ENCODE data around the gene EPDR1.
"Not testable (repeated sequence)": the region's sequence is repeated elsewhere in the genome, so short reads cannot be mapped to it uniquely, and the experiment has no call there.

EPDR1 gene

DNA sequence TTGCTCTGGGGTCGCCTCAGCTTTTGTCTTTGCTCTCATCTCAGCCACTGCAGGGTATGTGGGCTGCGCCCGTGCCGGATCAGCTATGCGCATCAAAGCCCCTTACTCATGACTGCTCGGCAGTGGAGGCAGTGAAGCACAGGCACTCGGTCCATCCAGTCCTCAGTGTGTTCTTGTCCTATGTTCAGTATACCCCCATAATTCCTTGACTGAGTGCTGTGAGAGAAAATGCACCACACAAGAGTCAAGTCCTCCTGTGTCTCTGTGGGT, 27.4 kb downstream of the EPDR1 start:
- Histone ChIP-seq H3K4me3 (ENCODE audit: insufficient read depth, low read depth, low read length) (no peak overlapping the region), H3K4me1 (ENCODE audit: control insufficient read depth, insufficient read depth, low read length) (peaks cover 3% of the 10 kb centered on the region), H3K27me3 (ENCODE audit: control insufficient read depth, insufficient read depth, low read length, poor library complexity, severe bottlenecking) (no peaks in the 10 kb centered on the region), H3K27ac (ENCODE audit: insufficient read depth, low read depth, low read length, poor library complexity, severe bottlenecking) (no peak overlapping the region), H3K36me3 (ENCODE audit: control insufficient read depth, insufficient read depth, low read length) (no peaks in the 10 kb centered on the region), H3K9me3 (ENCODE audit: control insufficient read depth, low read length) (no peaks in the 10 kb centered on the region)
- 79 to 81% methylated on average over 7 of the region's 7 CpGs for WGBS, 2 experiments

DNA sequence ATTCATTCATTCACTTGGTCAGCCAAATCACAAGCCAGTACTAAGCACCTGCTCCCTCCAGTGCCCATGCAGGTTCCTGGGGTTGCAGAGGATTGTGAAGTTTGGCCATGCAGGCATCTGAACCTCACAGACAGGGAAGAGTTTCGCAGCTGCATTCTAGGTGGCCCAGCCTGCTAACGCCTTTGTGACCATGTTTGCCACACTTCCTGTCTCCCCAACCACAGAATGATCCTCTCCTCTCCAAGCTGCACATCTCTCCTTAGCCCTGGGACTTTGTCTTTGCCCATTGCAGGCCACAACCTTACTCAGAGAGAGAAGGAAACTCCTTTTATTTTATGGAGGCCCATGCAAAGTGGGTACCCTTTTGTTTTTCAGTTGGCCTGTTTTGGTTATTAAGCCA, 31.8 kb downstream of the EPDR1 start:
- Histone ChIP-seq H3K27ac (ENCODE audit: insufficient read depth, low read depth, low read length, poor library complexity, severe bottlenecking) (no peak overlapping the region), H3K9me3 (ENCODE audit: control insufficient read depth, low read length) (no peaks in the 10 kb centered on the region)
- 88 to 93% methylated on average over 2 of the region's 2 CpGs for WGBS, 2 experiments

DNA sequence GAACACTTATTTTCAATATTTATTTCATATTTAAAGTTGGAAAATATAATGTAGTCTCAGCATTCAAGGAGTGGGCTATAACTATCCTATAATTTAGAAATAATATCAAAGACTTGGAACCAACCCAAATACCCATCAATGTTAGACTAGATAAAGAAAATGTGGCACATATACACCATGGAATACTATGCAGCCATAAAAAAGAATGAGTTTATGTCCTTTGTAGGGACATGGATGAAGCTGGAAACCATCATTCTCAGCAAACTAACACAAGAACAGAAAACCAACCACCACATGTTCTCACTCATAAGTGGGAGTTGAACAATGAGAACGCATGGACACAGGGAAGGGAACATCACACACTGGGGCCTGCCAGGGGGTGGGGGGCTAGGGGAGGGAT, 33.8 kb downstream of the EPDR1 start:
- not testable (repeated sequence) for H3K27me3 ChIP-seq (ENCODE audit: control insufficient read depth, insufficient read depth, low read length, poor library complexity, severe bottlenecking); H3K4me3 ChIP-seq (ENCODE audit: insufficient read depth, low read depth, low read length); H3K9me3 ChIP-seq (ENCODE audit: control insufficient read depth, low read length); H3K36me3 ChIP-seq (ENCODE audit: control insufficient read depth, insufficient read depth, low read length); H3K4me1 ChIP-seq (ENCODE audit: control insufficient read depth, insufficient read depth, low read length); H3K27ac ChIP-seq (ENCODE audit: insufficient read depth, low read depth, low read length, poor library complexity, severe bottlenecking)
- WGBS, 2 experiments, result 100% methylated on average over 1 of the region's 1 CpG

More for the DNA sequence above, 31.8 kb downstream of the EPDR1 start:
- Histone ChIP-seq H3K36me3 (ENCODE audit: control insufficient read depth, insufficient read depth, low read length) (no peaks in the 10 kb centered on the region), H3K4me3 (ENCODE audit: insufficient read depth, low read depth, low read length) (no peak overlapping the region), H3K4me1 (ENCODE audit: control insufficient read depth, insufficient read depth, low read length) (no peaks in the 10 kb centered on the region), H3K27me3 (ENCODE audit: control insufficient read depth, insufficient read depth, low read length, poor library complexity, severe bottlenecking) (no peaks in the 10 kb centered on the region)

DNA sequence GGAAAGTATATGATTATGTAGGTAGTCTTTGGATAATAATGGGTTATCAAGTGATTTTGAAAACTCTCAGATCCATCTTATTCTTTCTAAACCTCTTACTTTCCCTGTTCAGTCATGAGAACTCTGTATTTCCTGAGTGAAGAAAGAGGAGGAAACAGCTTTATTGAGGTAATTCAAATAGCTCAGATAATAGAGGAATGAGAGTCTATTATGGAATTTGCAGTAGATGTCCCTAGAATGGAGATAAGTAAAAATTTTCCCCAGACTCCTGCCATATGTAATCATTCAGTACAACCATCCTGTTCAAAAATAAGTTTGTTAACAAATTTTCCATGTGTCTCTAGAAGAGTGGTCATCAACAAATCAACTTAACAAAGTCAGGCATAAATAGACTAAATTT, 36.4 kb downstream of the EPDR1 start:
- Histone ChIP-seq H3K4me3 (ENCODE audit: insufficient read depth, low read depth, low read length) (no peak overlapping the region), H3K36me3 (ENCODE audit: control insufficient read depth, insufficient read depth, low read length) (no peaks in the 10 kb centered on the region), H3K9me3 (ENCODE audit: control insufficient read depth, low read length) (no peaks in the 10 kb centered on the region), H3K27me3 (ENCODE audit: control insufficient read depth, insufficient read depth, low read length, poor library complexity, severe bottlenecking) (no peaks in the 10 kb centered on the region), H3K27ac (ENCODE audit: insufficient read depth, low read depth, low read length, poor library complexity, severe bottlenecking) (no peak overlapping the region), H3K4me1 (ENCODE audit: control insufficient read depth, insufficient read depth, low read length) (no peaks in the 10 kb centered on the region)

DNA sequence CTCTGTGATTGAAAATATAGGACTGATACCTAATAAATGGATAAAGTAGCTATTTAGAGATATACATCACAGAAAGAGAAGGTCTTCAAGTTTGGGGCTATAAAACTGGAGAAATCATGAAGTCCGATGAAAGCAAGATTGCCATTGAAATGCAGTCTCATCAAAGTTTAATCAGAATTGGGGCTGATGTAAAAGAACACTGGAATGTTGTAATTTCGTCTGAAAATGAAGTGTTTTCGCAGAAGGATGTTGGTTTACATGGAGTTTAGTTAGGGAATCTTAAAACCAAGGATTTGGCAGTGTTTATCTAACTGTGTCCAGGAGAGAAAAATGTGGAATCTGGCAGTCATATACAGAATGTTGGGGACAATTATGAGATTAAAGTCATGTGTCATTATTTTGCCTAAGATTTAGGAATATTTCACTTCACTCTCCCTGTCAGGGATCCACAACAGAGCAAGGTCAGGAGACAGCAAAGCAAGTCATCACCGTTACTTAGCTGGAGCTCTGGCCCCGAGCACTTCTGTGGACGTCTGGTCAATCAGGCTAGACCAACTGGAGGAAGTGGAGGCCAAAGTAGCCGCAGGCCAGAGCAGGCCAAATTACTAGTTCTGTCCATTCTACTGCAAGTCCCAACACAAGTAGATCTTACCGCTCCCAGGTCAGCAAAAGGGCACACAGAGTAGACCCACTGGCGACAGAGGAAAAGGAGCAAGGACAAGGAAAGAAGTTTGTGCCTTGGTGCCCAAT, 37.0 kb downstream of the EPDR1 start:
- H3K27me3 ChIP-seq (ENCODE audit: control insufficient read depth, insufficient read depth, low read length, poor library complexity, severe bottlenecking), result no peaks in the 10 kb centered on the region
- no peak overlapping the region for H3K4me3 ChIP-seq (ENCODE audit: insufficient read depth, low read depth, low read length)
- no peaks in the 10 kb centered on the region for H3K9me3 ChIP-seq (ENCODE audit: control insufficient read depth, low read length)
- no peaks in the 10 kb centered on the region for H3K4me1 ChIP-seq (ENCODE audit: control insufficient read depth, insufficient read depth, low read length)
- H3K27ac ChIP-seq (ENCODE audit: insufficient read depth, low read depth, low read length, poor library complexity, severe bottlenecking), result no peak overlapping the region
- whole genome bisulfite sequencing, 2 experiments, result 93 to 97% methylated on average over 9 of the region's 9 CpGs
- H3K36me3 ChIP-seq (ENCODE audit: control insufficient read depth, insufficient read depth, low read length), result no peaks in the 10 kb centered on the region

DNA sequence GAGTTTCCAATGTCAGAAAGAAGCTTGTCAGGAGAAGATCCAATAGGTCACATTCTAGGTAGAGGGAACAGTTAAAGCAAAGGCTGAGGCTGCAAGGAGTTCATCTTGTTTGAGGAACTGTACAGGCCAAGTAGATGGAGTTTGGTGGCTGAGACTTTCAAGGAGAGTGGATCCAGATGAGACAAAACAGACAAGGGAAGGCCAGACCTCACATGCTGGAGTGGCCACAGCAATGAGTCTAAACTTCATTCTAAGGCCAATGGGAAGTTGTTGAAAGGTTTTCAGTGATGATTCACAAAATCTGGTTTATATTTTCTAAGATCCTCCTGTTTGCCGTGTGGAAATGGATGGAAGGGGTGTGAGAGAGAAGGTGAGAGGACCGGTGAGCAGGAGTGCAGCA, 40.0 kb downstream of the EPDR1 start:
- no peaks in the 10 kb centered on the region for H3K9me3 ChIP-seq (ENCODE audit: control insufficient read depth, low read length)
- no peaks in the 10 kb centered on the region for H3K4me1 ChIP-seq (ENCODE audit: control insufficient read depth, insufficient read depth, low read length)
- 95 to 97% methylated on average over 2 of the region's 2 CpGs for WGBS, 2 experiments
- no peak overlapping the region for H3K4me3 ChIP-seq (ENCODE audit: insufficient read depth, low read depth, low read length)
- H3K27ac ChIP-seq (ENCODE audit: insufficient read depth, low read depth, low read length, poor library complexity, severe bottlenecking), result no peak overlapping the region
- H3K36me3 ChIP-seq (ENCODE audit: control insufficient read depth, insufficient read depth, low read length), result no peaks in the 10 kb centered on the region
- H3K27me3 ChIP-seq (ENCODE audit: control insufficient read depth, insufficient read depth, low read length, poor library complexity, severe bottlenecking), result no peaks in the 10 kb centered on the region

DNA sequence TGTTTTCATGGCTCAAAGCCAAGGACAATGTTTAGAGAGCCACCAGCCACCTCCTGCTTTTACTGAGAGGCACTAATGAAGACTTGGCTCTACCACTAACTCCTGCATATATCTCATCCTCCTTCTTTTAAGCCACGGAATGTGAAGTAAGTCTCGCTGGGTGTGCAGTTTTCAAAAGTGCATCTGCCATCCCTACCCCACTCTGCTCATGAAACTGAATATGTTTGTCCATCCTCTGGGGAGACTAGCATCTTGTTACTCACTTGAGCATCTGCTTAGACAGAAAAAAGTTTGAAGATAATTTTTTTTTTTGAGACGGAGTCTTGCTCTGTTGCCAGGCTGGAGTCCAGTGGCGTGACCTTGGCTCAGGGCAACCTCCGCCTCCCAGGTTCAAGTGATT, 40.8 kb downstream of the EPDR1 start:
- no peaks in the 10 kb centered on the region for H3K4me1 ChIP-seq (ENCODE audit: control insufficient read depth, insufficient read depth, low read length)
- H3K27ac ChIP-seq (ENCODE audit: insufficient read depth, low read depth, low read length, poor library complexity, severe bottlenecking), result no peak overlapping the region
- no peaks in the 10 kb centered on the region for H3K9me3 ChIP-seq (ENCODE audit: control insufficient read depth, low read length)
- 83 to 87% methylated on average over 5 of the region's 5 CpGs for WGBS, 2 experiments
- no peak overlapping the region for H3K4me3 ChIP-seq (ENCODE audit: insufficient read depth, low read depth, low read length)
- no peaks in the 10 kb centered on the region for H3K36me3 ChIP-seq (ENCODE audit: control insufficient read depth, insufficient read depth, low read length)
- no peaks in the 10 kb centered on the region for H3K27me3 ChIP-seq (ENCODE audit: control insufficient read depth, insufficient read depth, low read length, poor library complexity, severe bottlenecking)

DNA sequence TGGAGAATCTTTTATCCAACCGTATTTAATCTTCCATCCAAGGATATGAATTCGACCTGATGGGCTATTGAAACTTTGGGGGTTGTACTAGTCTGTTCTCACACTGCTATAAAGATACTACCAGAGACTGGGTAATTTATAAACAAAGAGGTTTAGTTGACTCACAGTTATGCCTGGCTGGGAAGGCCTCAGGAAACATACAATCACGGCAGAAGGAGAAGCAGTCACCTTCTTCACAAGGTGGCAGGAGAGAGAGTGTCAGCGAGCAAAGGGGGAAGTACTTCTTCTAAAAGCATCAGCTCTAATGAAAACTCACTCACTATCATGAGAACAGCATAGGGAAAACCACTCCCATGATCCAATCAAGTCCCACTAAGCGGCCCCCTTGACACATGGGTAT, 43.8 kb downstream of the EPDR1 start:
- H3K4me3 ChIP-seq (ENCODE audit: insufficient read depth, low read depth, low read length), result no peak overlapping the region
- H3K36me3 ChIP-seq (ENCODE audit: control insufficient read depth, insufficient read depth, low read length), result no peaks in the 10 kb centered on the region
- no peaks in the 10 kb centered on the region for H3K27me3 ChIP-seq (ENCODE audit: control insufficient read depth, insufficient read depth, low read length, poor library complexity, severe bottlenecking)
- WGBS, 2 experiments, result 80 to 90% methylated on average over 1 to 5 of the region's 5 CpGs
- no peak overlapping the region for H3K27ac ChIP-seq (ENCODE audit: insufficient read depth, low read depth, low read length, poor library complexity, severe bottlenecking)
- H3K4me1 ChIP-seq (ENCODE audit: control insufficient read depth, insufficient read depth, low read length), result no peaks in the 10 kb centered on the region
- H3K9me3 ChIP-seq (ENCODE audit: control insufficient read depth, low read length), result no peaks in the 10 kb centered on the region

DNA sequence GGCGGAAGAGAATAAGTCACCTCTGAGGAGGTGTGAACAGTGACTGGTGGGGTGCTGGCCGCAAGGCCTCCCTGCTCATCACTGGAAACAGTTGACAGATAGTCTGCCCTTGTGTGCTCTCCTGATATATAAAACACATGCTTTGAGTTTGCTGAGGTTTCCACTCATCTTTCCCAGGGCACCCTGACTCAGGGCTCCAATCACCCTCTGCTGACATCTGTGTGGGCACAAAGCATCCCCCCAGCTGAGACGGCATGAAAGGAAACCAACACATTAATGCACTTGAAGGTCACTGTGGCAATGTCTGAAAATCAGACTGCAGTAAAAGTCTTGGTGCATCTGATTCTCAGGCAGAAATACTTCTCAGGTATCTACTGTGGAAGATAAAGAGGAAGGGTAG, 49.8 kb downstream of the EPDR1 start:
- Histone ChIP-seq H3K9me3 (ENCODE audit: control insufficient read depth, low read length) (no peaks in the 10 kb centered on the region), H3K27ac (ENCODE audit: insufficient read depth, low read depth, low read length, poor library complexity, severe bottlenecking) (no peak overlapping the region), H3K4me3 (ENCODE audit: insufficient read depth, low read depth, low read length) (no peak overlapping the region), H3K36me3 (ENCODE audit: control insufficient read depth, insufficient read depth, low read length) (no peaks in the 10 kb centered on the region), H3K4me1 (ENCODE audit: control insufficient read depth, insufficient read depth, low read length) (no peaks in the 10 kb centered on the region), H3K27me3 (ENCODE audit: control insufficient read depth, insufficient read depth, low read length, poor library complexity, severe bottlenecking) (no peaks in the 10 kb centered on the region)
- 76 to 78% methylated on average over 3 of the region's 3 CpGs for WGBS, 2 experiments

DNA sequence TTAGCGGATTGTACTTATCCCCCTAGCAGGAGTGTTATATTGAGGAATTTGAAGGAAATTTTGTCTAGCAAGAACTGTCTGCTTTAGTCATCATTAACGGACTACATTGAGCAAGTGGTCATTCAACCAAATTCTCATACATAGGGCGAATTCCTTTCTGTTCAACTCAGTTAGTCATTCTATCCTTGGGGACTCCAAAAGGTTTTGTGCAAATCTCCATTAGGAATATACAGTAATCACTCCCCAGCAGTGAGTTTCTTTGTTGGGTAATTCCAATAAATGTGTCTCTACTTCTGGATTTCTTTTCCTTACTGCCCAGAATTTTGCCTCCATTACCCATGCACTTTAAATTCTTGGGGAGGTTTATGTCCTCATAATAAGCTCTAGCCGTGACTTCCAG, 51.1 kb downstream of the EPDR1 start:
- no peak overlapping the region for H3K27ac ChIP-seq (ENCODE audit: insufficient read depth, low read depth, low read length, poor library complexity, severe bottlenecking)
- H3K4me3 ChIP-seq (ENCODE audit: insufficient read depth, low read depth, low read length), result no peak overlapping the region
- H3K27me3 ChIP-seq (ENCODE audit: control insufficient read depth, insufficient read depth, low read length, poor library complexity, severe bottlenecking), result no peaks in the 10 kb centered on the region
- H3K4me1 ChIP-seq (ENCODE audit: control insufficient read depth, insufficient read depth, low read length), result no peaks in the 10 kb centered on the region
- no peaks in the 10 kb centered on the region for H3K36me3 ChIP-seq (ENCODE audit: control insufficient read depth, insufficient read depth, low read length)
- 90 to 92% methylated on average over 4 of the region's 4 CpGs for WGBS, 2 experiments
- H3K9me3 ChIP-seq (ENCODE audit: control insufficient read depth, low read length), result no peaks in the 10 kb centered on the region

DNA sequence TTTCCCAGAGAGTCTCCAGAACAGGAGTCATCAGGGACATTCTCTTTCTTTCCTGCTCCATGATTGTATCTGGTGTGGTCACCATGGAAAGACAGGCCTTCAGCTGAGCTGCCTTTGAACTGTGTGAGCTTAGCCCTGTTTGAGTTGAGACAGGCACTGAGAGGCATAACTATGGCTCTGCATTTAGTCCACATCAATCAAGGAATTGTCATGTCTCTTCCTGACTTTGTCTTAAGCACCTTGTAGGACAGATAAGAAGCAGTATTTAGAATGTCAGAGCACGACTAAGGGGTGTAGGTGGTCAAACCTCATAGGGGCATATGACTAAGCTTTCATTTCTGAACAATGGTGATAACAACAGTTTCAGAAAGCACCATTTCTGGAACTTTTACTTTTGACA, 53.5 kb downstream of the EPDR1 start:
- Histone ChIP-seq H3K27ac (ENCODE audit: insufficient read depth, low read depth, low read length, poor library complexity, severe bottlenecking) (no peak overlapping the region), H3K27me3 (ENCODE audit: control insufficient read depth, insufficient read depth, low read length, poor library complexity, severe bottlenecking) (no peaks in the 10 kb centered on the region), H3K9me3 (ENCODE audit: control insufficient read depth, low read length) (no peaks in the 10 kb centered on the region), H3K36me3 (ENCODE audit: control insufficient read depth, insufficient read depth, low read length) (no peaks in the 10 kb centered on the region), H3K4me1 (ENCODE audit: control insufficient read depth, insufficient read depth, low read length) (no peaks in the 10 kb centered on the region), H3K4me3 (ENCODE audit: insufficient read depth, low read depth, low read length) (no peak overlapping the region)
- 40 to 56% methylated on average over 1 of the region's 1 CpG for WGBS, 2 experiments
